ENCODE data around the gene SLC26A9. TPM values are rescaled to one million over a fixed set of nuclear protein-coding genes. Genes with fewer than 3 reads are reported as not detected.

Gene SLC26A9
- polyA plus RNA-seq, 1 of the 3 experiments (the other 2 are of a cell fraction), result not detected

DNA sequence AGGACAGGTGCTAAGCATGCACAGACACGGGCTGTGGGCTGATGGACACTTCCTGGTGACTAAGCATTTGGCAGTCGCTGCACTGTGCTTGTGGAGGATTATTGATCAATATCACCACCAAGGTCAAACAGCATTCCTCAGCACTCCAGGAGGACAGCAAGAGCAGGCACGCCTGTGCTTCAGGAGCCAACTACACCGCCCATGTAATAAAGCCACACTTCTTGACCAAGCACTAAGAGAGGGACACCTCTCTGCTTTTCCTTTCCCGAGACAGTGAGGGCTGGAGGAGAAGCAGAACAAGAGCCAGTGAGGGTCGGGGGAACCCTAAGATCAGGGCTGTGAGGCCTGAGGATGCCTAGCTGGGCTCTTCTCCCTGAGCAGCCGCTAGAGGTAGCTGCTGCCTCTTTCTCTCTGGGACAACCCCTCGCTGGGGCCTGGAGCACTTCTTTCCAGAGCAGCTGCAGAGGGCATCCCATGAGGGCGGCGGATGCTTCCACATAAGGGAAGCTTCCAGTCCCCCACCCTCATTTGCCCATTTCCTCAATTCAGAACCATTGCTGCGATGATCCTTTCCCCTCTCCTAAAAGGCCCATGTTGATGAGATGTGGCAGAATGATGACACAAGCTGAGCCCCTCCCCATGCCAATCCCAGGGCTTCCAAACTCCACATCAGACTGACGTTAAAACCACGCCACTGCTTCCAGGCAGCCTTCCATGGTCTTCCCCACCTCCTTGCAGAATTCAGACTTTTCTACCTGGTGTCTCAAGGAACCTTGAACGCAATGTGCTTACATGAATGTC lies 40.9 kb upstream of the SLC26A9 start:
- ChIA-PET POLR2A (no interaction called here), CTCF (interaction anchor here (0.6 to 12.5 kb wide), 30 partner anchors 8 to 325 kb away, joined by 3 to 366 read pairs (median 4); partner anchors contain the start of genes CTSE and SLC26A9)
- TF ChIP-seq, protein P1, sequence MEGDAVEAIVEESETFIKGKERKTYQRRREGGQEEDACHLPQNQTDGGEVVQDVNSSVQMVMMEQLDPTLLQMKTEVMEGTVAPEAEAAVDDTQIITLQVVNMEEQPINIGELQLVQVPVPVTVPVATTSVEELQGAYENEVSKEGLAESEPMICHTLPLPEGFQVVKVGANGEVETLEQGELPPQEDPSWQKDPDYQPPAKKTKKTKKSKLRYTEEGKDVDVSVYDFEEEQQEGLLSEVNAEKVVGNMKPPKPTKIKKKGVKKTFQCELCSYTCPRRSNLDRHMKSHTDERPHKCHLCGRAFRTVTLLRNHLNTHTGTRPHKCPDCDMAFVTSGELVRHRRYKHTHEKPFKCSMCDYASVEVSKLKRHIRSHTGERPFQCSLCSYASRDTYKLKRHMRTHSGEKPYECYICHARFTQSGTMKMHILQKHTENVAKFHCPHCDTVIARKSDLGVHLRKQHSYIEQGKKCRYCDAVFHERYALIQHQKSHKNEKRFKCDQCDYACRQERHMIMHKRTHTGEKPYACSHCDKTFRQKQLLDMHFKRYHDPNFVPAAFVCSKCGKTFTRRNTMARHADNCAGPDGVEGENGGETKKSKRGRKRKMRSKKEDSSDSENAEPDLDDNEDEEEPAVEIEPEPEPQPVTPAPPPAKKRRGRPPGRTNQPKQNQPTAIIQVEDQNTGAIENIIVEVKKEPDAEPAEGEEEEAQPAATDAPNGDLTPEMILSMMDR (IDR thresholded peaks at IDR 0.05), result peak; percentile 78
- TF ChIP-seq SMC3 (IDR thresholded peaks at IDR 0.05; ENCODE audit: low read depth, low read length) (peak; percentile 68), RAD21 (IDR thresholded peaks at IDR 0.05; ENCODE audit: low read length) (peak; percentile 78), TAF1 (IDR thresholded peaks at IDR 0.05; ENCODE audit: borderline replicate concordance, low read depth, low read length) (no peak), GABPA (IDR thresholded peaks at IDR 0.05; ENCODE audit: low read depth) (no peak)
- Histone ChIP-seq H3K9ac (no peak overlapping the region), H3K9me3 (no peaks in the 10 kb centered on the region), H3K4me1 (ENCODE audit: control insufficient read depth in 1 of 2, insufficient read depth in 2 of 2, low read depth in 1 of 2, low read length in 1 of 2) (peaks cover 0 to 10% of the 10 kb centered on the region in 2 experiments; a peak in 1 of 4 replicates), H3K9me2 (no peaks in the 10 kb centered on the region), H2AFZ (ENCODE audit: low read depth) (no peak overlapping the region), H3K36me3 (replicated peaks in 1 of 2; ENCODE audit: control insufficient read depth in 1 of 2, insufficient read depth in 2 of 2, low read length in 1 of 2) (no peaks in the 10 kb centered on the region), H3F3A (replicated peaks; ENCODE audit: insufficient read depth) (no peaks in the 10 kb centered on the region), H3K27me3 (ENCODE audit: insufficient read depth) (no peaks in the 10 kb centered on the region), H3K27ac (ENCODE audit: low read depth in 2 of 2, low read length in 1 of 2) (no peak overlapping the region), H3K79me2 (ENCODE audit: insufficient read depth) (no peaks in the 10 kb centered on the region), H3K4me2 (no peak overlapping the region), H4K20me1 (ENCODE audit: insufficient read depth) (no peaks in the 10 kb centered on the region), H3K4me3 (ENCODE audit: low read depth in 2 of 2, low read length in 1 of 2) (no peak overlapping the region; a peak in 1 of 4 replicates)
- DNase-seq, result peak; percentile 74
- 39% methylated on average over 14 of the region's 14 CpGs for WGBS (ENCODE audit: low lambda C conversion rate)

DNA sequence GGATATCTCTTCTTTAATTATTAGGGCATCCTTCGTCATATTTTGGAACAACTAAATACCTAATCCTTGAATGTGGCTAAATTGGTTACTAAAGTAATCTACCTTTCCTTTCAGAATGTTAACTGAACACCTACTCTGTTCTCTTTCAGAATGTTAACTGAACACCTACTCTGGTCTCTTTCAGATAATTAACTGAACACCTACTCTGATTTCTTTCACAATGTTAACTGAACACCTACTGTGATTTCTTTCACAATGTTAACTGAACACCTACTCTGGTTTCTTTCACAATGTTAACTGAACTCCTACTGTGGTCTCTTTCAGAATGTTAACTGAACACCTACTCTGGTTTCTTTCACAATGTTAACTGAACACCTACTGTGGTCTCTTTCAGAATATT lies 38.0 kb upstream of the SLC26A9 start:
- CTCF ChIA-PET, result interaction anchor here (1.0 to 12.5 kb wide), 5 partner anchors 13 to 188 kb away, joined by 3 to 366 read pairs (median 73); no protein-coding TSS in a partner anchor

More for the DNA sequence above, 38.0 kb upstream of the SLC26A9 start:
- Histone ChIP-seq H3K9me2 (no peaks in the 10 kb centered on the region), H3K79me2 (ENCODE audit: insufficient read depth) (no peaks in the 10 kb centered on the region), H3K27me3 (ENCODE audit: insufficient read depth) (no peaks in the 10 kb centered on the region), H4K20me1 (ENCODE audit: insufficient read depth) (no peaks in the 10 kb centered on the region), H3F3A (replicated peaks; ENCODE audit: insufficient read depth) (no peaks in the 10 kb centered on the region), H3K4me2 (no peak overlapping the region), H3K9ac (no peak overlapping the region), H3K27ac (ENCODE audit: low read depth in 2 of 2, low read length in 1 of 2) (no peak overlapping the region), H3K4me1 (ENCODE audit: control insufficient read depth in 1 of 2, insufficient read depth in 2 of 2, low read depth in 1 of 2, low read length in 1 of 2) (peaks cover 0 to 10% of the 10 kb centered on the region in 2 experiments; a peak in 1 of 4 replicates), H3K36me3 (replicated peaks in 1 of 2; ENCODE audit: control insufficient read depth in 1 of 2, insufficient read depth in 2 of 2, low read length in 1 of 2) (no peaks in the 10 kb centered on the region), H3K4me3 (ENCODE audit: low read depth in 2 of 2, low read length in 1 of 2) (no peak overlapping the region), H2AFZ (ENCODE audit: low read depth) (no peak overlapping the region), H3K9me3 (no peaks in the 10 kb centered on the region)
- no peak for DNase-seq
- 88% methylated on average over 1 of the region's 1 CpG for WGBS (ENCODE audit: low lambda C conversion rate)
- POLR2A ChIA-PET, result no interaction called here
- TF ChIP-seq CHD2 (IDR thresholded peaks at IDR 0.05; ENCODE audit: low read length, partially characterized antibody), result no peak
- TF ChIP-seq, protein P2, sequence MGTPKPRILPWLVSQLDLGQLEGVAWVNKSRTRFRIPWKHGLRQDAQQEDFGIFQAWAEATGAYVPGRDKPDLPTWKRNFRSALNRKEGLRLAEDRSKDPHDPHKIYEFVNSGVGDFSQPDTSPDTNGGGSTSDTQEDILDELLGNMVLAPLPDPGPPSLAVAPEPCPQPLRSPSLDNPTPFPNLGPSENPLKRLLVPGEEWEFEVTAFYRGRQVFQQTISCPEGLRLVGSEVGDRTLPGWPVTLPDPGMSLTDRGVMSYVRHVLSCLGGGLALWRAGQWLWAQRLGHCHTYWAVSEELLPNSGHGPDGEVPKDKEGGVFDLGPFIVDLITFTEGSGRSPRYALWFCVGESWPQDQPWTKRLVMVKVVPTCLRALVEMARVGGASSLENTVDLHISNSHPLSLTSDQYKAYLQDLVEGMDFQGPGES (IDR thresholded peaks at IDR 0.05; ENCODE audit: low read depth, low read length), result no peak
- TF ChIP-seq, protein P3, sequence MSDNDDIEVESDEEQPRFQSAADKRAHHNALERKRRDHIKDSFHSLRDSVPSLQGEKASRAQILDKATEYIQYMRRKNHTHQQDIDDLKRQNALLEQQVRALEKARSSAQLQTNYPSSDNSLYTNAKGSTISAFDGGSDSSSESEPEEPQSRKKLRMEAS (IDR thresholded peaks at IDR 0.05; ENCODE audit: low read depth), result no peak
- TF ChIP-seq EP300 (IDR thresholded peaks at IDR 0.05; ENCODE audit: borderline replicate concordance in 1 of 2, low read depth in 1 of 2, low read length in 1 of 2), result no peak
